Erythroblast (primary cell): ENCODE results near the gene FBXL13.

Experiments
- GATA1 ChIP-seq: IDR thresholded peaks from 2 replicates; pipeline ENCODE4 v1.6.1; 2011; ENCODE audit warnings: low read depth, mild to moderate bottlenecking, control low read depth, low read length, moderate library complexity
- POLR2A ChIP-seq: IDR thresholded peaks from 2 replicates; pipeline ENCODE4 v1.6.1; 2011; ENCODE audit warnings: mild to moderate bottlenecking, low read length

DNA sequence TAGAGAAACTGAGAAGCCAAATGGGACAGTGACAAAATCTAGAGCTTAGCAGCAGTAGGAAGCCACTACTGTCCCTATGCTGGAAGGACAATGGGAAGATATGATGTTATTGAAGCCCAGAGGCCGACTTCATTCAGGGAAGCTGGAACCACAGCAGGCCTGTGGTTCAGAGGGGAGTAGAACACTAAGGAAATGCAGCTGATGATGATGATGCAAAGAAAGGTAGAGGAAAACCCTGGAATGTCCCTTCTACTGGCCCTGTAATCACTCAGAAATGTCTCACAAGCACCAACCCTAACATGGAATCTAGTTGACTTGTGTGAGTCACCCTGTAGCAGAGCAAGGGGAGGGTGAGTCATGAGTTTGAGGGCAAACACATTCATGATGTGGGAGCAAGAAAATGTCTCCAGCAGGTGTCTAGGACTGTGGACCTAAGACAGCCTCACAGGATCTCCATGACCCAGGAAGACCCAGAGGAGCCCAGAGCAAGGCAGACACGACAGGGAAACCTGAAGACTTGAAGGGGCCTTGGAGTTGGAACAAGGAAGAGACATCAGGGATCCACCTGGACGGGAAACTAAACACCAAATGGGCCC is 198.8 kb downstream of the FBXL13 start:
- TF ChIP-seq POLR2A (no peak), GATA1 (no peak)
